ENCODE results near the gene RASGEF1C.

DNA sequence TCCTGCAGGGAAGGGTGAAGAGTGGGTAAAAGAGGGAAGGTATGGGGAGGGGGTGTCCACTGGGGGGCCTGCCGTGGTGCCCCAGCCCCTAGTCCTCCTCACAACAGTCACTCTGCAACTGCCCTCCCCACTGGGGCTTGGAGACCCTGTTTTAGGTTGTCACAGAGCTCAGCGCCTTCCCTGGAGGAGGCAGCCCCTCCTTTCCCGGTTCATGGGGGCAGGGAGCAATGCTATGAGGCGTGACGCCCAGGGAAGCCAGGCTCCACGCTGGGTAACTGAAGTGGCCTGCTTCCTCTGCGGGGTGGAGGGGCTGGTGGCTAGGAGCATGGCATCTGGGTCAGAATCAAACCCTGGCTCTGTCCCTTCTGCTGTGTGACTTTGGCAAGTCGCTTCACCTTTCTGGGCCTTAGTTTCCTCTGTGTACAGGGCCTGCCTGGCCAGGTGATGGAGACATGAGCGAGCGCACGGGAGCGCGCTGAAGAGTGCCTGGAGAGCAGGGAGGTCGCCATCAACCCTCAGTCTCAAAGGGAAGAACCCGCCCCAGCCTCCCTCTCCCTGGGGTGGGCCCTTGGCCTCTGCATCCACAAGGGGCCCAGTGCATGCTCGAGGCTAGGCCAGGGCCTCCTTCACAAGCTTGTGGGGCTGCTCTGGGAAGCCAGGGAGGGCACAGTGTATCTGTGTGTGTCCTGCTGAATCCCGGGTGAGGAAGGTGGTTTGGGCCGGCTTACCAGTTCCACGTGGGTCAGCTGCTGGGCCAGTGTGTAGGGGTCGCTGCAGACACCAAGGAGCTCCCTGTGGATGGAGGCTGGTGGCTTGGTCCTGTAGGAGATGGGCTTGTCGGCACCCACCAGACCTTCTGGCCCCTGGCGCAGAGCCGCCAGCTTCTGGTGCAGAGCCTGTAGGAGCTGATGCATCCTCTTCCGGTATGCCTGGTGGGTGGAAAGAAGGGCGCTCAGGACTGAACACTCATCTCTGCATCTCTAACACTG, 81.0 kb downstream of the RASGEF1C start:
- TF ChIP-seq POLR2A (IDR thresholded peaks at IDR 0.05; ENCODE audit: insufficient read depth in 1 of 2, low read depth in 2 of 2, low read length in 2 of 2) (no peak), ZNF138 (CRISPR knock-in tag; IDR thresholded peaks at IDR 0.05; ENCODE audit: low read depth) (no peak), UBTF (CRISPR knock-in tag; IDR thresholded peaks at IDR 0.05) (no peak), MAX (IDR thresholded peaks at IDR 0.05) (no peak), CTCF (CRISPR knock-in tag; IDR thresholded peaks at IDR 0.05) (no peak), REST (IDR thresholded peaks at IDR 0.05; ENCODE audit: borderline replicate concordance in 1 of 2, low read depth in 1 of 2, low read length in 2 of 2) (no peak), MXI1 (IDR thresholded peaks at IDR 0.05; ENCODE audit: borderline replicate concordance, low read depth, low read length) (no peak), HNRNPLL (IDR thresholded peaks at IDR 0.05; ENCODE audit: low read depth, low read length, poor library complexity, severe bottlenecking) (no peak), ZNF724P (CRISPR knock-in tag; IDR thresholded peaks at IDR 0.05; ENCODE audit: borderline replicate concordance) (no peak)
- TF ChIP-seq, protein P1, sequence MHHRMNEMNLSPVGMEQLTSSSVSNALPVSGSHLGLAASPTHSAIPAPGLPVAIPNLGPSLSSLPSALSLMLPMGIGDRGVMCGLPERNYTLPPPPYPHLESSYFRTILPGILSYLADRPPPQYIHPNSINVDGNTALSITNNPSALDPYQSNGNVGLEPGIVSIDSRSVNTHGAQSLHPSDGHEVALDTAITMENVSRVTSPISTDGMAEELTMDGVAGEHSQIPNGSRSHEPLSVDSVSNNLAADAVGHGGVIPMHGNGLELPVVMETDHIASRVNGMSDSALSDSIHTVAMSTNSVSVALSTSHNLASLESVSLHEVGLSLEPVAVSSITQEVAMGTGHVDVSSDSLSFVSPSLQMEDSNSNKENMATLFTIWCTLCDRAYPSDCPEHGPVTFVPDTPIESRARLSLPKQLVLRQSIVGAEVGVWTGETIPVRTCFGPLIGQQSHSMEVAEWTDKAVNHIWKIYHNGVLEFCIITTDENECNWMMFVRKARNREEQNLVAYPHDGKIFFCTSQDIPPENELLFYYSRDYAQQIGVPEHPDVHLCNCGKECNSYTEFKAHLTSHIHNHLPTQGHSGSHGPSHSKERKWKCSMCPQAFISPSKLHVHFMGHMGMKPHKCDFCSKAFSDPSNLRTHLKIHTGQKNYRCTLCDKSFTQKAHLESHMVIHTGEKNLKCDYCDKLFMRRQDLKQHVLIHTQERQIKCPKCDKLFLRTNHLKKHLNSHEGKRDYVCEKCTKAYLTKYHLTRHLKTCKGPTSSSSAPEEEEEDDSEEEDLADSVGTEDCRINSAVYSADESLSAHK (CRISPR knock-in tag; IDR thresholded peaks at IDR 0.05; ENCODE audit: borderline replicate concordance), result no peak
